Ramos (cell line): ENCODE results near the gene CMTM3.
"Not testable (repeated sequence)": the region's sequence is repeated elsewhere in the genome, so short reads cannot be mapped to it uniquely, and the experiment has no call there.

Experiments
- in situ Hi-C: fragments of 300-500 bp; cut with MboI; formaldehyde crosslinking; loops from one replicate; pipeline ENCODE4 v1.14.3; 2022; ENCODE audit warnings: low sequenced_read_pairs; ENCODE audit not compliant: unreplicated experiment

The CMTM3 gene

GRCh38 chr16:66658143-66658859, 53.8 kb downstream of the CMTM3 start:
- in situ Hi-C loops, result no loop called here

GRCh38 chr16:66658860-66659190, 54.3 kb downstream of the CMTM3 start:
- in situ Hi-C loops, result no loop called here

GRCh38 chr16:66660422-66661209, 56.1 kb downstream of the CMTM3 start:
- in situ Hi-C loops, result no loop called here

GRCh38 chr16:66661210-66661560, 56.7 kb downstream of the CMTM3 start:
- in situ Hi-C loops, result no loop called here

GRCh38 chr16:66661671-66662346, 57.3 kb downstream of the CMTM3 start:
- in situ Hi-C loops, result not testable (repeated sequence)

- in situ Hi-C loops, result no loop called here
Measured at GRCh38 chr16:66662445-66663194, 58.1 kb downstream of the CMTM3 start.
